ENCODE data around the gene ZBTB7C. TPM values are rescaled to one million over a fixed set of nuclear protein-coding genes. Genes with fewer than 3 reads are reported as not detected.

ZBTB7C gene
- total and polyA plus RNA-seq, 2 of the 4 experiments (the other 2 are of a cell fraction) = not detected

- BruUV-seq (replicated peaks) = no TSS peak
- in situ Hi-C loops (cut with MboI; ENCODE audit: low sequenced_read_pairs) (no loop called here), intact Hi-C loops (cut with micrococcal nuclease) (no loop called here), dilution Hi-C loops (cut with HindIII; ENCODE audit: low sequenced_read_pairs, unreplicated experiment) (no loop called here)
- no peak overlapping the region for H2BK5ac ChIP-seq (ENCODE audit: low read depth, low read length, poor library complexity, severe bottlenecking)
- H3K18ac ChIP-seq (ENCODE audit: low read depth, low read length) = no peak overlapping the region
- no peak overlapping the region for H4K8ac ChIP-seq (ENCODE audit: low read depth in 2 of 2, low read length in 2 of 2)
- H3K23ac ChIP-seq (ENCODE audit: low read depth, low read length) = no peak overlapping the region
- no peak overlapping the region for H3K27ac ChIP-seq (ENCODE audit: insufficient read depth, low read length)
- H3K14ac ChIP-seq (replicated peaks; ENCODE audit: low read depth, low read length) = no peak overlapping the region
- no peaks in the 10 kb centered on the region for H3K79me1 ChIP-seq (ENCODE audit: low read depth in 1 of 2, low read length in 2 of 2)
- TF ChIP-seq SMC3 (IDR thresholded peaks at IDR 0.05; ENCODE audit: low read depth, low read length) (no peak), RFX5 (IDR thresholded peaks at IDR 0.05; ENCODE audit: low read depth, low read length) (no peak), MAFK (IDR thresholded peaks at IDR 0.05; ENCODE audit: low read depth, low read length) (no peak), NFE2L2 (IDR thresholded peaks at IDR 0.05; ENCODE audit: low read depth, low read length) (no peak), CEBPB (IDR thresholded peaks at IDR 0.05; ENCODE audit: low read depth, low read length) (no peak), CHD1 (IDR thresholded peaks at IDR 0.05; ENCODE audit: low read depth, low read length) (no peak), RAD21 (IDR thresholded peaks at IDR 0.05; ENCODE audit: low read length) (no peak), CTCF (conservative IDR thresholded peaks at IDR 0.05; ENCODE audit: low read depth, low read length) (no peak), ELK1 (IDR thresholded peaks at IDR 0.05; ENCODE audit: borderline replicate concordance, low read depth, low read length) (no peak), FOS (IDR thresholded peaks at IDR 0.05; ENCODE audit: low read depth, low read length) (no peak), MXI1 (IDR thresholded peaks at IDR 0.05; ENCODE audit: borderline replicate concordance, low read depth, low read length) (no peak), RCOR1 (IDR thresholded peaks at IDR 0.05; ENCODE audit: insufficient replicate concordance, low read length) (no peak)
- no peak overlapping the region for H2AK9ac ChIP-seq (replicated peaks; ENCODE audit: low read depth, low read length, poor library complexity)
- no peak overlapping the region for H3K4me3 ChIP-seq (ENCODE audit: insufficient read depth, low read depth, low read length)
- WGBS, 2 experiments (ENCODE audit: extremely low coverage in 2 of 2, insufficient read length in 1 of 2) = 0% methylated on average over 1 of the region's 9 CpGs; no CpG with 5 or more reads in 1 of the 2 experiments
- H3K4me1 ChIP-seq (ENCODE audit: control insufficient read depth, insufficient read depth, low read length) = no peaks in the 10 kb centered on the region
- DNase-seq (no peak), ATAC-seq (ENCODE audit: low read depth) (no peak)
- H3K27me3 ChIP-seq (ENCODE audit: control insufficient read depth, insufficient read depth, low read length) = no peaks in the 10 kb centered on the region
- H3K9me3 ChIP-seq (ENCODE audit: control insufficient read depth, insufficient read depth, low read length) = no peaks in the 10 kb centered on the region
- ChIA-PET CTCF (no interaction called here), POLR2A (ENCODE audit: unreplicated experiment) (no interaction called here)
- peak overlapping the region; percentile 32 for H2AFZ ChIP-seq (replicated peaks; ENCODE audit: low read length, poor library complexity)
- H3K9ac ChIP-seq (ENCODE audit: low read depth, low read length) = no peak overlapping the region
- no peak overlapping the region for H2BK120ac ChIP-seq (ENCODE audit: low read depth, low read length)
- H4K20me1 ChIP-seq (ENCODE audit: insufficient read depth, low read length) = no peaks in the 10 kb centered on the region
- no peak overlapping the region for H3K4me2 ChIP-seq (ENCODE audit: low read depth, low read length)
- no peak overlapping the region for H2BK15ac ChIP-seq (ENCODE audit: low read depth, low read length)
- H4K91ac ChIP-seq (ENCODE audit: insufficient read depth, low read depth, low read length) = no peak overlapping the region
- H4K5ac ChIP-seq (ENCODE audit: low read depth, low read length) = no peak overlapping the region
- no peak overlapping the region for H3K56ac ChIP-seq (ENCODE audit: extremely low read depth, insufficient read depth, low read length)
- H2AK5ac ChIP-seq (ENCODE audit: low read depth, low read length) = no peak overlapping the region
- H3K36me3 ChIP-seq (ENCODE audit: control insufficient read depth, insufficient read depth, low read length) = no peaks in the 10 kb centered on the region
- H3K9me1 ChIP-seq (ENCODE audit: insufficient read depth, low read length) = no peaks in the 10 kb centered on the region
- no peak overlapping the region for H2BK20ac ChIP-seq (ENCODE audit: low read depth, low read length)
- no peak overlapping the region for H3K4ac ChIP-seq (ENCODE audit: low read depth, low read length)
These were observed 207.2 kb downstream of the ZBTB7C start for GRCh38 chr18:48202006-48202348.
